Esophagus squamous epithelium (tissue), 5 donors: ENCODE data around the gene DICER1. TPM values are rescaled to one million over a fixed set of nuclear protein-coding genes. Genes with fewer than 3 reads are reported as not detected.
A peak's percentile ranks its signal among the peaks of the same experiment; 100 is the strongest.

Experiments
- DNase-seq: peaks from one replicate; lab custom pipeline; 2025; lab: John Stamatoyannopoulos, UW
- H3K27ac ChIP-seq, 4 donors: fragments of 200-600 bp; sonication (generic); one replicate each; pipeline ENCODE4 v1.5.1; 2016 to 2019; ENCODE audit warnings: mild to moderate bottlenecking in 1 of 4
- H3K27me3 ChIP-seq, 4 donors: fragments of 200-600 bp; sonication (generic); 1 replicate in 3 of 4; 2 replicates in 1 of 4; pipeline versions ENCODE4 v1.5.1 to v1.6.0; 2017 to 2021; ENCODE audit warnings: antibody characterized with exemption in 1 of 4
- H3K36me3 ChIP-seq, 3 donors: fragments of 200-600 bp; sonication (generic); one replicate each; pipeline ENCODE4 v1.5.1; 2016 to 2019
- H3K4me1 ChIP-seq, 3 donors: fragments of 200-600 bp; sonication (generic); one replicate each; pipeline ENCODE4 v1.5.1; 2017 to 2019
- H3K4me3 ChIP-seq, 4 donors: fragments of 200-600 bp; sonication (generic); 1 replicate in 3 of 4; 2 replicates in 1 of 4; pipeline ENCODE4 v1.5.1; 2016 to 2019; ENCODE audit warnings: mild to moderate bottlenecking in 2 of 4, moderate library complexity in 1 of 4
- H3K9me3 ChIP-seq, 3 donors: fragments of 200-600 bp; sonication (generic); one replicate each; pipeline ENCODE4 v1.5.1; 2016 to 2019
- CTCF ChIP-seq, 6 experiments: fragments of 450-650 bp in 4 of 6; fragments of 200-600 bp in 2 of 6; sonication (generic) in 2 of 6; IDR thresholded peaks; one replicate each; pipeline ENCODE4 v1.5.1; 2016 to 2019; ENCODE audit warnings: antibody characterized with exemption in 6 of 6, mild to moderate bottlenecking in 4 of 6, moderate library complexity in 4 of 6
- POLR2A ChIP-seq, 4 donors: fragments of 450-650 bp; IDR thresholded peaks; one replicate each; pipeline ENCODE4 v1.6.1; 2017; ENCODE audit warnings: antibody characterized with exemption in 4 of 4, mild to moderate bottlenecking in 4 of 4, moderate library complexity in 3 of 4
- WGBS, 2 donors: methylation state at CpG; one replicate each; pipeline ENCODE4 v1.1.5; 2018; 5-methylcytosine and 5-hydroxymethylcytosine counted together
- intact Hi-C: fragments of 100-400 bp; cut with DNase I; formaldehyde crosslinking; loops from one replicate; pipeline ENCODE4 v1.15.0; 2022
- total RNA-seq, 4 donors: library from RNA; depleted of rRNA; stranded (reverse); fragments of >200 nt; gene quantifications; one replicate each; pipeline ENCODE4 v1.1.0, GENCODE V29; 2016
- donor health status: DM: yes; HTN: yes; CAD: no.

Gene DICER1
- total RNA-seq, 4 donors from 2014 or later: 39.4 to 79.7 (median 55.7) TPM

GRCh38 chr14:95157048-95157326, 342 bp downstream of the DICER1 start:
- no peak for DNase-seq
- WGBS, 2 donors: no CpG with 5 or more reads among the region's 50 CpGs

DNA sequence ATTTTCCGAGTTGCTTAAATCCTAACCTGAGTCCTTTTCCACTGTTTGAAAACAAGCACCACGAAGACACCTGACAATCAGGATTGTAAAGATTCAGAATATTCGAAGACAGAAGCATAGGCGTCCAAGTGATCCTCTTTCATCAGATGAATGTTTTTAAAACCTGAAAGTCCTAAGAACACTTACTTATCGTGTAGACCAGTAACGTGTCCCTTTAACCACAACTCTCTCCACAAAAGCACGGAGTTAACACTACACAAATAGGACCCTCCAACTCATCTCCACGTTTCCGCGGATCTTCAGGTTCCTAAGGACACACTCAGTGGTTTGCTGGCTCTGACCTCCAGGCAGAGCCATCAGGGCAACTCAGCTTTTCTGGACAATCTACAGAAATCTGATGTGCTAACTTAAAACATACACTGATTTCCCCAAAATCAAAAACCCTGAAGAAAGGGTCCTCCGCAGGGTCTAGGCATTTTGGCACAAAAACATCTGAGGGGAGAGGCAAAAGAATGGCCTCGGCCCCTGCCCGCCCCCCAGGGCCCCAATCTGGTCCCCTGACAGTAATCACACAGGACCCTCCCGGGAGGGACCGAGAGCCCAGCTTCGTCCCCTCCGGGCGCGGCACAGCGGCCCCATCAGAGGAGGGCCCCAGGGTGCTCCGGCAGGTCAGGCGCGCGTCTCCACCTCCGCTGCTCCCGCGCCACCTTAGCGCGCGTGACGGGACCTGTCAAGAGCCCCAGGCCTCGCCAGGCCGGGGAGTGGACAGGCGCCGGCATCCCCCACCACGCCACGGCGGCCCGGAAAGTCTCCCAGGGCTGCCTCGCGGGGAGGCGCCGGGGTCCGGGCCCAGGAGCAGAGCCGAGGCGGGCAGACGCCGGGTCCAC, 925 bp downstream of the DICER1 start:
- Histone ChIP-seq H3K4me3 (peak overlapping the region; percentile 67 to 97 (median 84)), H3K9me3 (no peaks in the 10 kb centered on the region), H3K27ac (peak overlapping the region; percentile 92 to 99 (median 96)), H3K36me3 (no peaks in the 10 kb centered on the region), H3K27me3 (no peaks in the 10 kb centered on the region), H3K4me1 (peaks cover 8 to 60% (median 30%) of the 10 kb centered on the region in 3 donors)
- WGBS, 2 donors: 3% methylated on average over 10 to 12 of the region's 48 CpGs
- TF ChIP-seq POLR2A (IDR thresholded peaks at IDR 0.05): no peak
- no peak for TF ChIP-seq CTCF (IDR thresholded peaks at IDR 0.05)
- DNase-seq: no peak
- intact Hi-C loops: no loop called here

More at GRCh38 chr14:95157048-95157326, 342 bp downstream of the DICER1 start:
- Histone ChIP-seq H3K27me3 (no peaks in the 10 kb centered on the region), H3K9me3 (no peaks in the 10 kb centered on the region), H3K36me3 (no peaks in the 10 kb centered on the region), H3K27ac (peak overlapping the region; percentile 92 to 99 (median 96)), H3K4me3 (peak overlapping the region; percentile 67 to 97 (median 84)), H3K4me1 (peaks cover 3 to 54% (median 30%) of the 10 kb centered on the region in 3 donors)
- intact Hi-C loops: no loop called here
- TF ChIP-seq POLR2A (IDR thresholded peaks at IDR 0.05) (no peak), CTCF (IDR thresholded peaks at IDR 0.05) (no peak)

GRCh38 chr14:95155045-95155444, 2.3 kb downstream of the DICER1 start:
- intact Hi-C loops: no loop called here
- DNase-seq: no peak
- Histone ChIP-seq H3K27ac (peak overlapping the region in 2 of 4 donors; percentile 5 to 92), H3K4me1 (peaks cover 13 to 74% (median 36%) of the 10 kb centered on the region in 3 donors), H3K27me3 (no peaks in the 10 kb centered on the region), H3K4me3 (peak overlapping the region in 2 of 4 donors; percentile 88 to 97), H3K36me3 (no peaks in the 10 kb centered on the region), H3K9me3 (no peaks in the 10 kb centered on the region)
- TF ChIP-seq POLR2A (IDR thresholded peaks at IDR 0.05) (no peak), CTCF (IDR thresholded peaks at IDR 0.05) (no peak)
- 76 to 83% methylated on average over 12 of the region's 12 CpGs for WGBS, 2 donors

DNA sequence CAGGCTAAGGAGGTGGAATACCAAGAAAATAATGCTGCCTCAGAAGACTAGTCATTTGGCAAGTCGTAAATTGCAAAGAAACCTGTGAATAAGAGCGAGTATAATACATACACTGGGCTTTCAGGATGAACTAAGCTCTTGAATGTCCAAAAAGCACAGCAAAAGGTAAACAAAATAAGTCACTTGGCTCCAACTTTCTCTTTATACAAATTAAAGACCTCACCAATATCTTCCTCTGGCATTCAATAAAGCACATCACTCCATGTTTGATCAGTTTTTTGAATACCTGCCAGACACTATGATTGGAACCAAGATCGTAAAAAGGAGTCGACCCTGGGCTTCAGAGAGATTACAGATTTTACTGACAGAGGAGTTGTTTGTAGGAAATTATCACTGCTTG, 3.5 kb downstream of the DICER1 start:
- WGBS, 2 donors: 21 to 48% methylated on average over 4 of the region's 4 CpGs
- Histone ChIP-seq H3K4me1 (peaks cover 13 to 83% (median 38%) of the 10 kb centered on the region in 3 donors), H3K27ac (peak overlapping the region in 2 of 4 donors; percentile 17 to 37)

More for the DNA sequence above, 3.5 kb downstream of the DICER1 start:
- TF ChIP-seq CTCF (IDR thresholded peaks at IDR 0.05) (no peak), POLR2A (IDR thresholded peaks at IDR 0.05) (no peak)
- no peak overlapping the region for H3K4me3 ChIP-seq
- H3K27me3 ChIP-seq: no peaks in the 10 kb centered on the region
- no peak for DNase-seq
- no peaks in the 10 kb centered on the region for H3K36me3 ChIP-seq
- H3K9me3 ChIP-seq: no peaks in the 10 kb centered on the region
- intact Hi-C loops: no loop called here
